Gastroesophageal sphincter (tissue), 3 donors: ENCODE data around the gene AP3S1.

Source experiments
- POLR2A ChIP-seq, 2 donors: fragments of 450-650 bp; IDR thresholded peaks; one replicate each; pipeline ENCODE4 v1.6.1; 2017; ENCODE audit warnings: antibody characterized with exemption in 2 of 2, mild to moderate bottlenecking in 2 of 2, moderate library complexity in 1 of 2
- POLR2AphosphoS5 ChIP-seq: sonication (generic); formaldehyde crosslinking; IDR thresholded peaks from one replicate; pipeline ENCODE4 v1.6.1; 2017; ENCODE audit warnings: antibody characterized with exemption
- TF ChIP-seq, protein P1 (sequence below), 4 experiments: fragments of 200-600 bp in 2 of 4; fragments of 450-650 bp in 2 of 4; sonication (generic) in 1 of 4; IDR thresholded peaks; one replicate each; pipeline ENCODE4 v1.5.1; 2017 to 2019; ENCODE audit warnings: antibody characterized with exemption in 4 of 4, mild to moderate bottlenecking in 2 of 4, moderate library complexity in 2 of 4

DNA sequence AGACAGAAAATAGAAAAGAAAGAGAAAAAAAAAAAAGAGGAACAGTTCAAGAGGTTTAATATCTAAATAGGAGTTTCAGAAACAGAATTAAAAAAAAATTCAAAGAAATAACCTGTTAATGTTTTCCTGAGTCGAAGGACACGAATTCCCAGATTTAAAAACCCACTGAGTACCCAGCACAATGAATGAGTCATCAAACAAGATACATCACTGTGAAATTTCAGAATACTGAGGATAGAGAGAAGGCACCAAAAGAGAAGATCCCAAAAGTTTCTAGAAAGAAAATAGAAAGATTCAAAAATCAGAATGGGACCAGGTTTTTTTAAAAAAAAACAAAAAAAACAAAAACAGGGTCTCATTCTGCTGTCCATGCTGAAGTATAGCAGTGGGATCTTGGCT is 34.1 kb upstream of the AP3S1 start:
- TF ChIP-seq, protein P1, sequence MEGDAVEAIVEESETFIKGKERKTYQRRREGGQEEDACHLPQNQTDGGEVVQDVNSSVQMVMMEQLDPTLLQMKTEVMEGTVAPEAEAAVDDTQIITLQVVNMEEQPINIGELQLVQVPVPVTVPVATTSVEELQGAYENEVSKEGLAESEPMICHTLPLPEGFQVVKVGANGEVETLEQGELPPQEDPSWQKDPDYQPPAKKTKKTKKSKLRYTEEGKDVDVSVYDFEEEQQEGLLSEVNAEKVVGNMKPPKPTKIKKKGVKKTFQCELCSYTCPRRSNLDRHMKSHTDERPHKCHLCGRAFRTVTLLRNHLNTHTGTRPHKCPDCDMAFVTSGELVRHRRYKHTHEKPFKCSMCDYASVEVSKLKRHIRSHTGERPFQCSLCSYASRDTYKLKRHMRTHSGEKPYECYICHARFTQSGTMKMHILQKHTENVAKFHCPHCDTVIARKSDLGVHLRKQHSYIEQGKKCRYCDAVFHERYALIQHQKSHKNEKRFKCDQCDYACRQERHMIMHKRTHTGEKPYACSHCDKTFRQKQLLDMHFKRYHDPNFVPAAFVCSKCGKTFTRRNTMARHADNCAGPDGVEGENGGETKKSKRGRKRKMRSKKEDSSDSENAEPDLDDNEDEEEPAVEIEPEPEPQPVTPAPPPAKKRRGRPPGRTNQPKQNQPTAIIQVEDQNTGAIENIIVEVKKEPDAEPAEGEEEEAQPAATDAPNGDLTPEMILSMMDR (IDR thresholded peaks at IDR 0.05) = no peak
- TF ChIP-seq POLR2A (IDR thresholded peaks at IDR 0.05) (no peak), POLR2AphosphoS5 (no peak)
